PFSK-1 (cell line): ENCODE results near the gene THSD8.

ENCODE experiments used
- POLR2AphosphoS5 ChIP-seq: IDR thresholded peaks from 2 replicates; pipeline ENCODE4 v1.6.1; 2012; ENCODE audit warnings: low read depth, mild to moderate bottlenecking, control low read depth, low read length, moderate library complexity
- TAF1 ChIP-seq: IDR thresholded peaks from 2 replicates; pipeline ENCODE4 v1.6.1; 2012; ENCODE audit warnings: low read length, control low read depth, borderline replicate concordance; ENCODE audit not compliant: insufficient read depth
- TF ChIP-seq, protein P1 (sequence below), 2 experiments: IDR thresholded peaks; 2 replicates each; pipeline versions ENCODE4 v1.6.1 to v1.8.0; 2011 to 2012; ENCODE audit warnings: low read depth in 2 of 2, low read length in 2 of 2, control low read depth in 1 of 2, inconsistent platforms in 1 of 2, mild to moderate bottlenecking in 1 of 2, moderate library complexity in 1 of 2; ENCODE audit not compliant: insufficient read depth in 1 of 2

GRCh38 chr19:12783291-12783848 lies 18.5 kb upstream of the THSD8 start:
- TF ChIP-seq POLR2AphosphoS5 (no peak), TAF1 (no peak)
- TF ChIP-seq, protein P1, sequence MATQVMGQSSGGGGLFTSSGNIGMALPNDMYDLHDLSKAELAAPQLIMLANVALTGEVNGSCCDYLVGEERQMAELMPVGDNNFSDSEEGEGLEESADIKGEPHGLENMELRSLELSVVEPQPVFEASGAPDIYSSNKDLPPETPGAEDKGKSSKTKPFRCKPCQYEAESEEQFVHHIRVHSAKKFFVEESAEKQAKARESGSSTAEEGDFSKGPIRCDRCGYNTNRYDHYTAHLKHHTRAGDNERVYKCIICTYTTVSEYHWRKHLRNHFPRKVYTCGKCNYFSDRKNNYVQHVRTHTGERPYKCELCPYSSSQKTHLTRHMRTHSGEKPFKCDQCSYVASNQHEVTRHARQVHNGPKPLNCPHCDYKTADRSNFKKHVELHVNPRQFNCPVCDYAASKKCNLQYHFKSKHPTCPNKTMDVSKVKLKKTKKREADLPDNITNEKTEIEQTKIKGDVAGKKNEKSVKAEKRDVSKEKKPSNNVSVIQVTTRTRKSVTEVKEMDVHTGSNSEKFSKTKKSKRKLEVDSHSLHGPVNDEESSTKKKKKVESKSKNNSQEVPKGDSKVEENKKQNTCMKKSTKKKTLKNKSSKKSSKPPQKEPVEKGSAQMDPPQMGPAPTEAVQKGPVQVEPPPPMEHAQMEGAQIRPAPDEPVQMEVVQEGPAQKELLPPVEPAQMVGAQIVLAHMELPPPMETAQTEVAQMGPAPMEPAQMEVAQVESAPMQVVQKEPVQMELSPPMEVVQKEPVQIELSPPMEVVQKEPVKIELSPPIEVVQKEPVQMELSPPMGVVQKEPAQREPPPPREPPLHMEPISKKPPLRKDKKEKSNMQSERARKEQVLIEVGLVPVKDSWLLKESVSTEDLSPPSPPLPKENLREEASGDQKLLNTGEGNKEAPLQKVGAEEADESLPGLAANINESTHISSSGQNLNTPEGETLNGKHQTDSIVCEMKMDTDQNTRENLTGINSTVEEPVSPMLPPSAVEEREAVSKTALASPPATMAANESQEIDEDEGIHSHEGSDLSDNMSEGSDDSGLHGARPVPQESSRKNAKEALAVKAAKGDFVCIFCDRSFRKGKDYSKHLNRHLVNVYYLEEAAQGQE (IDR thresholded peaks at IDR 0.05; ENCODE audit: insufficient read depth in 1 of 2, low read depth in 2 of 2, low read length in 2 of 2): no peak
